Measurements from ENCODE around the gene RARG. TPM values are rescaled to one million over a fixed set of nuclear protein-coding genes. Genes with fewer than 3 reads are reported as not detected.

RARG gene
- total RNA-seq, 1 donor from 2014 or later = 21.7 TPM

DNA sequence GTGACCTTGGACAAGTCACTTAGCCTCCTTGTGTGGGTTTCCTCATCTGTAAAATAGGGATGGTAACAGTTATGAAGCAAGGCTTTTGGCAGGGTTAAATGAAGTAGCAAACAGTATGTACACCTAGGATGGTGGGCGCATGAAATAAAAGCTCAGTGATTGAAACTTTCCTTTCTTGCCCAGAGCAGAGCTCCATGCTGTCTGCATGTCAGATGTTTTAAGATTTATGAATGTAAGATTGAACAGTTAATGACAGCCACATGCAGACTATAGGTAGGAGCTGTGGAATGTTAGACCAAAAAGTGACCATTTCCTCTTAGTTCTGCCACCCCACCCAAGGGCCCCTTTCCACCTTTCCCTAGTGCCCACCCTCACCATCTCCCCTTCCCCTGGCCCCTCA lies 37.0 kb downstream of the RARG start:
- Mint-ChIP-seq H3K27ac (ENCODE audit: unreplicated experiment) (no peak overlapping the region), H3K27me3 (ENCODE audit: low read depth) (peaks cover 13% of the 10 kb centered on the region)

DNA sequence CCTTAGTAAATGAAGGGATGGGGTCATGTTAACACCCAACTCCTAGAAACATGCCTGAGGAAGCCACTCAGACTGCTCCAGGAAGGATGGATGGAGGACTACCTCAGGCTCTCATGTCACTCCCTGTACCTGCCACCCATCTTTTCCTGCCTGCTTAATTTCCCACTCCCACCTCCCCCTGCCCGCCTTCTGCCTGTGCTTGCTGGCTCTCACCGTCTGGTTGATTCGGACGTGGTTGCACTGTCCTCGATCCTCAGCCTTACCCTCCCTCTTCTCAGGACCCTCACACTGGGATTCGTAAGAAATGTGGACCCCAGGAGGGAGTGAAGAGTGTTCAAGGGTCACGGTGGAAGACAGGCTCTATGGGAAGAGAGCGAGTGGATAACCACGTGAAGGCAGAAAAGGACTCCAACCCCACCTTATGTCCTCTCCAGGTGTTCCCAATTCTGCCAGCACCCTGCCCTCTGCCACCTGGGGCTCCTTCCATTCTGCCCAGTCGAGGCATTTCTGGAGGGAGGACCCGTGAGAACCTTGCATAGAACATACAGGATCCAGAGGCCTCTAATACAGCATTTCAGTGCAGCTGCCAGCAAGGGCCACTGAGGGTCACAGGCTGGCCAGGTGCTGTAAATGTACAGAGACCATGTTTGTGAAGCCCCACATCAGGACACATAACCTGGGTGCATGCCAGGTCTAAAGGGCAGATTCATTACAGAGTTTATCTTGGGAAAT lies 37.9 kb downstream of the RARG start:
- no peak for DNase-seq (ENCODE audit: low spot score)
- Mint-ChIP-seq H3K4me3 (ENCODE audit: unreplicated experiment) (no peak overlapping the region), H3K27me3 (ENCODE audit: low read depth) (peaks cover 12% of the 10 kb centered on the region)

More for the DNA sequence above, 37.0 kb downstream of the RARG start:
- TF ChIP-seq, protein P1, sequence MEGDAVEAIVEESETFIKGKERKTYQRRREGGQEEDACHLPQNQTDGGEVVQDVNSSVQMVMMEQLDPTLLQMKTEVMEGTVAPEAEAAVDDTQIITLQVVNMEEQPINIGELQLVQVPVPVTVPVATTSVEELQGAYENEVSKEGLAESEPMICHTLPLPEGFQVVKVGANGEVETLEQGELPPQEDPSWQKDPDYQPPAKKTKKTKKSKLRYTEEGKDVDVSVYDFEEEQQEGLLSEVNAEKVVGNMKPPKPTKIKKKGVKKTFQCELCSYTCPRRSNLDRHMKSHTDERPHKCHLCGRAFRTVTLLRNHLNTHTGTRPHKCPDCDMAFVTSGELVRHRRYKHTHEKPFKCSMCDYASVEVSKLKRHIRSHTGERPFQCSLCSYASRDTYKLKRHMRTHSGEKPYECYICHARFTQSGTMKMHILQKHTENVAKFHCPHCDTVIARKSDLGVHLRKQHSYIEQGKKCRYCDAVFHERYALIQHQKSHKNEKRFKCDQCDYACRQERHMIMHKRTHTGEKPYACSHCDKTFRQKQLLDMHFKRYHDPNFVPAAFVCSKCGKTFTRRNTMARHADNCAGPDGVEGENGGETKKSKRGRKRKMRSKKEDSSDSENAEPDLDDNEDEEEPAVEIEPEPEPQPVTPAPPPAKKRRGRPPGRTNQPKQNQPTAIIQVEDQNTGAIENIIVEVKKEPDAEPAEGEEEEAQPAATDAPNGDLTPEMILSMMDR (IDR thresholded peaks at IDR 0.05) = no peak
- DNase-seq (ENCODE audit: low spot score) = no peak
- H3K4me1 Mint-ChIP-seq (ENCODE audit: low read depth) = peaks cover 6% of the 10 kb centered on the region
- H3K36me3 Mint-ChIP-seq (ENCODE audit: low read depth) = no peaks in the 10 kb centered on the region
- H3K4me3 Mint-ChIP-seq (ENCODE audit: unreplicated experiment) = no peak overlapping the region
- no peaks in the 10 kb centered on the region for H3K9me3 Mint-ChIP-seq (ENCODE audit: low read depth)

DNA sequence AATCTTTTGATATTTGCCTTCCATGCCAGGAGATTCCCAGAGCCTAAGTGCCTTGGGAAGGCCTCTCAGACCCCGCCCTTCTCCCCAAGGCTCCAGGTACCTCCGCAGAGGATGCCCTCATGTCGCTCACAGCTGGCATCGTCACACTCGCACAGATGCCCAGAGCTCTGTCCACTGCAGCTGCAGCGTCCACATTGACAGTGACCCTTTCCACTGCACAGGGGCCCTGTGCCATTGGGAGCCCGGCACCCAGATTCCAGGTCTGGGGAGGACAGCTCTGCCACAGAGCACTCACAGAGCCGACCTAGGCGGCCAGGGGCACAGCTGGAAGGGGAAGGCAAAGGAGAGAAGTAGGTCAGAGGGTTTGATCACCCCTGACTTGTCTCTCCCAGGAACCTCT lies 39.0 kb downstream of the RARG start:
- Mint-ChIP-seq H3K9me3 (ENCODE audit: low read depth) (no peaks in the 10 kb centered on the region), H3K36me3 (ENCODE audit: low read depth) (no peaks in the 10 kb centered on the region), H3K4me3 (ENCODE audit: unreplicated experiment) (no peak overlapping the region), H3K4me1 (ENCODE audit: low read depth) (peaks cover 6% of the 10 kb centered on the region), H3K27ac (ENCODE audit: unreplicated experiment) (no peak overlapping the region), H3K27me3 (ENCODE audit: low read depth) (peaks cover 10% of the 10 kb centered on the region)
- no peak for DNase-seq (ENCODE audit: low spot score)
- TF ChIP-seq, protein P1 (IDR thresholded peaks at IDR 0.05) = no peak

More for the DNA sequence above, 37.9 kb downstream of the RARG start:
- TF ChIP-seq, protein P1 (IDR thresholded peaks at IDR 0.05) = no peak
- Mint-ChIP-seq H3K9me3 (ENCODE audit: low read depth) (no peaks in the 10 kb centered on the region), H3K27ac (ENCODE audit: unreplicated experiment) (no peak overlapping the region), H3K36me3 (ENCODE audit: low read depth) (no peaks in the 10 kb centered on the region), H3K4me1 (ENCODE audit: low read depth) (peaks cover 7% of the 10 kb centered on the region)

DNA sequence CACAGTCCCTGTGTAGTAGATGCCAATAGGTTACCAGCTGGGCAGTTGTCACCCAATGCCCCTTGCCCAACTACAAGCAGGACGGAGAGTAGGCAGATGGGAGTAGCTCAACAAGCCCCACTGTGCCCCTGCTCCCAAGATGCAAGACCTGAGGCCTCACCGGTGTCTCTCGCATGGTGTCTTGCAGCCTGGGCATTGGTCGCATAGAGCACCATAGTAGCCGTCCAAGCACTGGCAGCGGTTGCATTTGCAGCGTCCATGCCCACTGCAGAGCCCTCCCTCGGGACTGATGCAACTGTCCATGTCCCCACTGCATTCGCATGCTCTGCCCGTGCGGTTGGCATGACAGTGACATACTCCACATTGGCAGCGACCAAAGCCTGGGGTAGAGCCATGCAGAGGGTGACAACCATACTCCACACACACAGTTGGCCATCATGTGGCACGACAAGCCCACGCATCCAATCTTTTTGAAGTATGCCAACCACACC lies 39.4 kb downstream of the RARG start:
- Mint-ChIP-seq H3K27me3 (ENCODE audit: low read depth) (peaks cover 7% of the 10 kb centered on the region), H3K36me3 (ENCODE audit: low read depth) (peaks cover 3% of the 10 kb centered on the region), H3K9me3 (ENCODE audit: low read depth) (no peaks in the 10 kb centered on the region), H3K27ac (ENCODE audit: unreplicated experiment) (no peak overlapping the region), H3K4me3 (ENCODE audit: unreplicated experiment) (no peak overlapping the region), H3K4me1 (ENCODE audit: low read depth) (peaks cover 4% of the 10 kb centered on the region)
- TF ChIP-seq, protein P1 (IDR thresholded peaks at IDR 0.05) = no peak
- DNase-seq (ENCODE audit: low spot score) = no peak

DNA sequence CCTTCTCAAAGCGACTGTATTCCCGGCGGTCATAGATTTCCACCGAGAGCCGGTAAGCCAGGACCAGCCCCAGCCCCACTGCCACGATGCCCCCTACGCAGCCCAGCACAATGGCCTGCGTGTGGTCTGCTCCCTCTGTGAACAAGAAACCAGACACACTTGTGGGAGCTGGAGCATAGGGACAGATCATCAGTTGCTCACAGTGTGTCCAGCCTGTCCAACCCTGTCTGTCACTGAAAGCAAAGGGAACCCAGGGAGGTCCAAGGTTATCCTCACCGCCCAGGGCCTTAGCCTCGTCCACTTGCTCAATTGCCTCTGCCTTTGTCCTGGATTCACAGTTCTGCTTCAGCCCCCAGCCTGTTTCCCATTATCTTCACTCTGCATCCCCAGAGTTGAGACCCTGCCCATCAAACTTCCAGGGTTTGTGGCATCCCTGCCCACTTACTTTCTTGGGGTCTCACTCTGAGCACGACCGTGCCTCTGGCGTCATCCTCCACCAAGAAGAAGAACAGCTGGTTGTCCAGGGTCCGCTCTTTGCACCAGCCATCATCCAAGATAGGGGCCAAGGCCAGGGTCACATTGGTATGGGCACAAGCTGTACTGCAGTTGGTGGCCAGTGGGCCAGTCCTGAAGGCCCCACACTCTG lies 40.0 kb downstream of the RARG start:
- TF ChIP-seq, protein P1 (IDR thresholded peaks at IDR 0.05) = no peak
- Mint-ChIP-seq H3K36me3 (ENCODE audit: low read depth) (peaks cover 8% of the 10 kb centered on the region), H3K4me3 (ENCODE audit: unreplicated experiment) (no peak overlapping the region), H3K27ac (ENCODE audit: unreplicated experiment) (no peak overlapping the region), H3K9me3 (ENCODE audit: low read depth) (no peaks in the 10 kb centered on the region), H3K4me1 (ENCODE audit: low read depth) (peaks cover 4% of the 10 kb centered on the region), H3K27me3 (ENCODE audit: low read depth) (peaks cover 6% of the 10 kb centered on the region)
- DNase-seq (ENCODE audit: low spot score) = no peak

Measured in chondrocyte (in vitro differentiated cells).